Suprapubic skin (tissue), 4 donors: ENCODE results near the gene PPP2R2D. TPM values are rescaled to one million over a fixed set of nuclear protein-coding genes. Genes with fewer than 3 reads are reported as not detected.

Experiments
- DNase-seq, 2 donors: peaks; one replicate each; pipeline ENCODE4 v3.0.0-alpha.2; 2019; ENCODE audit warnings: low spot score in 2 of 2
- H3K27ac ChIP-seq: fragments of 200-600 bp; sonication (generic); one replicate; pipeline ENCODE4 v1.5.1; 2019
- H3K27me3 ChIP-seq: fragments of 200-600 bp; sonication (generic); one replicate; pipeline ENCODE4 v1.5.1; 2019
- H3K36me3 ChIP-seq: fragments of 200-600 bp; sonication (generic); one replicate; pipeline ENCODE4 v1.5.1; 2019
- H3K4me1 ChIP-seq: fragments of 200-600 bp; sonication (generic); one replicate; pipeline ENCODE4 v1.5.1; 2019
- H3K4me3 ChIP-seq: fragments of 200-600 bp; sonication (generic); one replicate; pipeline ENCODE4 v1.5.1; 2019; ENCODE audit warnings: mild to moderate bottlenecking
- H3K9me3 ChIP-seq: fragments of 200-600 bp; sonication (generic); one replicate; pipeline ENCODE4 v1.5.1; 2019
- CTCF ChIP-seq, 2 donors: fragments of 200-600 bp in 1 of 2; fragments of 450-650 bp in 1 of 2; sonication (generic) in 1 of 2; IDR thresholded peaks; one replicate each; pipeline ENCODE4 v1.5.1; 2016 to 2019; ENCODE audit warnings: antibody characterized with exemption in 2 of 2, mild to moderate bottlenecking in 1 of 2, moderate library complexity in 1 of 2
- EP300 ChIP-seq: sonication (generic); formaldehyde crosslinking; IDR thresholded peaks from one replicate; pipeline ENCODE4 v1.6.1; 2017; ENCODE audit warnings: antibody characterized with exemption
- POLR2A ChIP-seq, 2 donors: fragments of 450-650 bp; IDR thresholded peaks; one replicate each; pipeline ENCODE4 v1.6.1; 2017; ENCODE audit warnings: antibody characterized with exemption in 2 of 2, mild to moderate bottlenecking in 2 of 2, moderate library complexity in 2 of 2
- POLR2AphosphoS5 ChIP-seq, 3 donors: sonication (generic); formaldehyde crosslinking; IDR thresholded peaks; one replicate each; pipeline ENCODE4 v1.6.1; 2017; ENCODE audit warnings: antibody characterized with exemption in 3 of 3
- WGBS: methylation state at CpG from one replicate; pipeline ENCODE4 v1.1.5; 2018; 5-methylcytosine and 5-hydroxymethylcytosine counted together
- total RNA-seq, 4 donors: library from RNA; depleted of rRNA; stranded (reverse); fragments of >200 nt; gene quantifications; one replicate each; pipeline ENCODE4 v1.1.0, GENCODE V29; 2016

PPP2R2D gene
- total RNA-seq, 4 donors from 2014 or later: 22.6 to 67.2 (median 30.1) TPM

- TF ChIP-seq EP300: no peak
- TF ChIP-seq POLR2AphosphoS5 (IDR thresholded peaks at IDR 0.05): no peak
- TF ChIP-seq CTCF (IDR thresholded peaks at IDR 0.05): no peak
- no peak for TF ChIP-seq POLR2A (IDR thresholded peaks at IDR 0.05)
- no peaks in the 10 kb centered on the region for H3K9me3 ChIP-seq
- H3K4me1 ChIP-seq: no peaks in the 10 kb centered on the region
- H3K4me3 ChIP-seq: no peak overlapping the region
- no peaks in the 10 kb centered on the region for H3K27me3 ChIP-seq
- DNase-seq: no peak
- 87% methylated on average over 21 of the region's 21 CpGs for WGBS
- H3K36me3 ChIP-seq: peaks cover 59% of the 10 kb centered on the region
- H3K27ac ChIP-seq: no peak overlapping the region
These were observed 53.7 kb downstream of the PPP2R2D start for GRCh38 chr10:131954356-131954965.

- Histone ChIP-seq H3K9me3 (no peaks in the 10 kb centered on the region), H3K27ac (no peak overlapping the region), H3K4me1 (no peaks in the 10 kb centered on the region), H3K36me3 (peaks cover 68% of the 10 kb centered on the region), H3K27me3 (no peaks in the 10 kb centered on the region), H3K4me3 (no peak overlapping the region)
- peak in 1 of 2 donors; percentile 33 for DNase-seq
- no peak for TF ChIP-seq EP300
- TF ChIP-seq POLR2AphosphoS5 (IDR thresholded peaks at IDR 0.05): no peak
- no peak for TF ChIP-seq POLR2A (IDR thresholded peaks at IDR 0.05)
- 96% methylated on average over 38 of the region's 38 CpGs for WGBS
These were observed 55.0 kb downstream of the PPP2R2D start for GRCh38 chr10:131955591-131956340.

- Histone ChIP-seq H3K27ac (no peak overlapping the region), H3K4me3 (no peak overlapping the region), H3K36me3 (peaks cover 51% of the 10 kb centered on the region), H3K9me3 (no peaks in the 10 kb centered on the region), H3K4me1 (peaks cover 6% of the 10 kb centered on the region), H3K27me3 (no peaks in the 10 kb centered on the region)
- TF ChIP-seq POLR2AphosphoS5 (IDR thresholded peaks at IDR 0.05): no peak
- TF ChIP-seq CTCF (IDR thresholded peaks at IDR 0.05): no peak
- TF ChIP-seq EP300: no peak
- TF ChIP-seq POLR2A (IDR thresholded peaks at IDR 0.05): no peak
- 89% methylated on average over 19 of the region's 19 CpGs for WGBS
- DNase-seq: no peak
These were observed 59.0 kb downstream of the PPP2R2D start for GRCh38 chr10:131959841-131960240.

- H3K27me3 ChIP-seq: no peaks in the 10 kb centered on the region
- 84% methylated on average over 11 of the region's 18 CpGs for WGBS
- no peak for DNase-seq
- H3K4me3 ChIP-seq: no peak overlapping the region
- H3K4me1 ChIP-seq: peaks cover 6% of the 10 kb centered on the region
- no peaks in the 10 kb centered on the region for H3K9me3 ChIP-seq
- peaks cover 53% of the 10 kb centered on the region for H3K36me3 ChIP-seq
- no peak overlapping the region for H3K27ac ChIP-seq
- TF ChIP-seq POLR2AphosphoS5 (IDR thresholded peaks at IDR 0.05) (no peak), POLR2A (IDR thresholded peaks at IDR 0.05) (no peak), CTCF (IDR thresholded peaks at IDR 0.05) (no peak), EP300 (no peak)
These were observed 59.8 kb downstream of the PPP2R2D start for GRCh38 chr10:131960631-131961046.

- no peaks in the 10 kb centered on the region for H3K27me3 ChIP-seq
- H3K4me1 ChIP-seq: peaks cover 6% of the 10 kb centered on the region
- no peak overlapping the region for H3K27ac ChIP-seq
- peaks cover 48% of the 10 kb centered on the region for H3K36me3 ChIP-seq
- no peak overlapping the region for H3K4me3 ChIP-seq
- no peak for TF ChIP-seq EP300
- TF ChIP-seq POLR2A (IDR thresholded peaks at IDR 0.05): no peak
- no peak for TF ChIP-seq CTCF (IDR thresholded peaks at IDR 0.05)
- TF ChIP-seq POLR2AphosphoS5 (IDR thresholded peaks at IDR 0.05): no peak
- WGBS: 75% methylated on average over 7 of the region's 26 CpGs
- no peaks in the 10 kb centered on the region for H3K9me3 ChIP-seq
- DNase-seq: no peak
These were observed 60.4 kb downstream of the PPP2R2D start for GRCh38 chr10:131961047-131961776.
